K562 (cell line): ENCODE results near the gene AIG1.

ENCODE experiments used
- CREB1 ChIP-seq, 2 experiments: sonication (generic) in 1 of 2; formaldehyde crosslinking in 1 of 2; IDR thresholded peaks; 2 replicates each; pipeline versions ENCODE4 v1.6.1 to v1.8.0; 2012 to 2022; ENCODE audit warnings: inconsistent platforms in 1 of 2, mild to moderate bottlenecking in 1 of 2, missing genetic modification reagents in 1 of 2, moderate library complexity in 1 of 2
- ELF1 ChIP-seq: fragments of 200-800 bp; sonication (Bioruptor generic); IDR thresholded peaks from 2 replicates; pipeline ENCODE4 v1.6.1; 2016; ENCODE audit warnings: missing genetic modification characterization, missing compliant biosample characterization
- ELF4 ChIP-seq: fragments of 450-650 bp; formaldehyde crosslinking; IDR thresholded peaks from 2 replicates; pipeline ENCODE4 v1.4.0; 2022; ENCODE audit warnings: missing genetic modification characterization
- POLR2A ChIP-seq: fragments of 450-650 bp; conservative IDR thresholded peaks from 2 replicates; pipeline ENCODE4 v1.6.1; 2016
- TF ChIP-seq, protein P1 (sequence below), 2 experiments: fragments of 450-650 bp; IDR thresholded peaks; 2 replicates each; pipeline ENCODE4 v1.6.1; 2016
- TF ChIP-seq, protein P2 (sequence below), 3 experiments: IDR thresholded peaks in 2 of 3; conservative IDR thresholded peaks in 1 of 3; 2 replicates each; pipeline ENCODE4 v1.5.1; 2011 to 2012; ENCODE audit warnings: low read length in 3 of 3, mild to moderate bottlenecking in 3 of 3, control low read depth in 2 of 3, improper control_type of control experiment in 1 of 3, inconsistent platforms in 1 of 3, low read depth in 1 of 3, mixed read lengths in 1 of 3, moderate library complexity in 1 of 3; ENCODE audit not compliant: insufficient read depth in 2 of 3
- TF ChIP-seq, protein P3 (sequence below): sonication (generic); formaldehyde crosslinking; IDR thresholded peaks from 2 replicates; pipeline ENCODE4 v1.8.1; 2022; ENCODE audit warnings: missing genetic modification reagents

DNA sequence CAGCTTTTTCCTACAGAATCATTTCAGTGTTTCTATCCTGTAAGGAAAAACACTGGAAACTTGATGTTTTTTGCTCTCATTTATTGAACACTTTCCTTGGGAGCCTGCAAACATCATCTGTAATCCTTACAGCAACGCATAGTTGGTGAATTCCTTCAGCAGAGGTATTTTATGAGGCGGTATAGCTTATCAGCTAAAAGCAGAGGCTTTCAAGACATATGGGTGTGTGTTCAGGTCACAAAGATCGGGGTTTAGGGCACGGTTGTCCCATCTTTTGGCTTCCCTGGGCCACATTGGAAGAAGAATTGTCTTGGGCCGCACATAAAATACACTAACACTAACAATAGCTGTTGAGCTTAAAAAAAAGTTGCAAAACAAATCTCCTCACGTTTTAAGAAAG, 185.0 kb downstream of the AIG1 start:
- TF ChIP-seq, protein P1, sequence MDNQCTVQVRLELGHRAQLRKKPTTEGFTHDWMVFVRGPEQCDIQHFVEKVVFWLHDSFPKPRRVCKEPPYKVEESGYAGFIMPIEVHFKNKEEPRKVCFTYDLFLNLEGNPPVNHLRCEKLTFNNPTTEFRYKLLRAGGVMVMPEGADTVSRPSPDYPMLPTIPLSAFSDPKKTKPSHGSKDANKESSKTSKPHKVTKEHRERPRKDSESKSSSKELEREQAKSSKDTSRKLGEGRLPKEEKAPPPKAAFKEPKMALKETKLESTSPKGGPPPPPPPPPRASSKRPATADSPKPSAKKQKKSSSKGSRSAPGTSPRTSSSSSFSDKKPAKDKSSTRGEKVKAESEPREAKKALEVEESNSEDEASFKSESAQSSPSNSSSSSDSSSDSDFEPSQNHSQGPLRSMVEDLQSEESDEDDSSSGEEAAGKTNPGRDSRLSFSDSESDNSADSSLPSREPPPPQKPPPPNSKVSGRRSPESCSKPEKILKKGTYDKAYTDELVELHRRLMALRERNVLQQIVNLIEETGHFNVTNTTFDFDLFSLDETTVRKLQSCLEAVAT (IDR thresholded peaks at IDR 0.05) = no peak
- TF ChIP-seq ELF1 (no peak), ELF4 (CRISPR knock-in tag) (no peak), POLR2A (no peak), CREB1 (IDR thresholded peaks at IDR 0.05) (no peak), CREB1 (CRISPR knock-in tag; IDR thresholded peaks at IDR 0.05) (no peak)
- TF ChIP-seq, protein P2, sequence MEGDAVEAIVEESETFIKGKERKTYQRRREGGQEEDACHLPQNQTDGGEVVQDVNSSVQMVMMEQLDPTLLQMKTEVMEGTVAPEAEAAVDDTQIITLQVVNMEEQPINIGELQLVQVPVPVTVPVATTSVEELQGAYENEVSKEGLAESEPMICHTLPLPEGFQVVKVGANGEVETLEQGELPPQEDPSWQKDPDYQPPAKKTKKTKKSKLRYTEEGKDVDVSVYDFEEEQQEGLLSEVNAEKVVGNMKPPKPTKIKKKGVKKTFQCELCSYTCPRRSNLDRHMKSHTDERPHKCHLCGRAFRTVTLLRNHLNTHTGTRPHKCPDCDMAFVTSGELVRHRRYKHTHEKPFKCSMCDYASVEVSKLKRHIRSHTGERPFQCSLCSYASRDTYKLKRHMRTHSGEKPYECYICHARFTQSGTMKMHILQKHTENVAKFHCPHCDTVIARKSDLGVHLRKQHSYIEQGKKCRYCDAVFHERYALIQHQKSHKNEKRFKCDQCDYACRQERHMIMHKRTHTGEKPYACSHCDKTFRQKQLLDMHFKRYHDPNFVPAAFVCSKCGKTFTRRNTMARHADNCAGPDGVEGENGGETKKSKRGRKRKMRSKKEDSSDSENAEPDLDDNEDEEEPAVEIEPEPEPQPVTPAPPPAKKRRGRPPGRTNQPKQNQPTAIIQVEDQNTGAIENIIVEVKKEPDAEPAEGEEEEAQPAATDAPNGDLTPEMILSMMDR (IDR thresholded peaks at IDR 0.05 in 2 of 3, conservative IDR thresholded peaks at IDR 0.05 in 1 of 3; ENCODE audit: insufficient read depth in 2 of 3, low read depth in 1 of 3, low read length in 3 of 3) = no peak
- TF ChIP-seq, protein P3, sequence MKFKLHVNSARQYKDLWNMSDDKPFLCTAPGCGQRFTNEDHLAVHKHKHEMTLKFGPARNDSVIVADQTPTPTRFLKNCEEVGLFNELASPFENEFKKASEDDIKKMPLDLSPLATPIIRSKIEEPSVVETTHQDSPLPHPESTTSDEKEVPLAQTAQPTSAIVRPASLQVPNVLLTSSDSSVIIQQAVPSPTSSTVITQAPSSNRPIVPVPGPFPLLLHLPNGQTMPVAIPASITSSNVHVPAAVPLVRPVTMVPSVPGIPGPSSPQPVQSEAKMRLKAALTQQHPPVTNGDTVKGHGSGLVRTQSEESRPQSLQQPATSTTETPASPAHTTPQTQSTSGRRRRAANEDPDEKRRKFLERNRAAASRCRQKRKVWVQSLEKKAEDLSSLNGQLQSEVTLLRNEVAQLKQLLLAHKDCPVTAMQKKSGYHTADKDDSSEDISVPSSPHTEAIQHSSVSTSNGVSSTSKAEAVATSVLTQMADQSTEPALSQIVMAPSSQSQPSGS (CRISPR knock-in tag) = no peak
